ENCODE results near the gene UGT3A2.
A peak's percentile ranks its signal among the peaks of the same experiment; 100 is the strongest.

Gene UGT3A2

DNA sequence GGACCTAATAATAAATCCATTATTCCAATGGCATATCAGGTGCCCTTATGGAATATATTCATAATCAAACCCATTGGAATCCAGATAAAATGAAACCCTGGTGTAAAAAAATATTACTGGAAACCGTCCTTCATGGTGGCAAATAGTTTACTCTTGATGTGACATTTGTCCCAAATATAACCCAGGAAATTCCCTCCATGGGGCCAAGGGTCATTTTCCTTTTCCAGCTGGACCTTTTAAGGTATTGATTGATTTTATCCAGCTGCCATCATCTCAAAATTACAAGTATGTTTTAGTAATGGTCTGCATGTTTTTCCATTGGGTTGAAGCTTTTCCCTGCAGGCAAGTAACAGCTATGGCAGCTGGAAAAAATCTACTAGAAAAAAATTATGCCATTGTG is 67.1 kb downstream of the UGT3A2 start:
- no peak for DNase-seq

DNA sequence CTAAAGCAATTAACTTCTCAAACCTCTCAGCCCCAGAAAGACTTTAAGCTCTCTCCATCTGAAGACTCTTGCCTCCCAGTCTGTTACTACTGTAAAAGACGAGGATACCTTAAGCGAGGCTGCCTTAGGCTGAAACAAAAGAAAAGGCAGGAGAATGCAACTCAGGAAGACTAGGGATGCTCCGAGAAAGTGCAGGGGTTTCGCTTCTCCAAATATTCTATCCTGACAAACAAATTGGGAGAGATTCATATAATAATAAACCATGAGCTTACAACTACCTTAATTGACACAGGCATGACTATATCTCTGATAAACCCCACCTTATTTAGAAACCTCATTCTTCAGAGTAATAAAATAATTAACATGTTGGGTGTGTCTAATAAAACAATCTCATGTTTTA is 70.6 kb downstream of the UGT3A2 start:
- no peak for DNase-seq

DNA sequence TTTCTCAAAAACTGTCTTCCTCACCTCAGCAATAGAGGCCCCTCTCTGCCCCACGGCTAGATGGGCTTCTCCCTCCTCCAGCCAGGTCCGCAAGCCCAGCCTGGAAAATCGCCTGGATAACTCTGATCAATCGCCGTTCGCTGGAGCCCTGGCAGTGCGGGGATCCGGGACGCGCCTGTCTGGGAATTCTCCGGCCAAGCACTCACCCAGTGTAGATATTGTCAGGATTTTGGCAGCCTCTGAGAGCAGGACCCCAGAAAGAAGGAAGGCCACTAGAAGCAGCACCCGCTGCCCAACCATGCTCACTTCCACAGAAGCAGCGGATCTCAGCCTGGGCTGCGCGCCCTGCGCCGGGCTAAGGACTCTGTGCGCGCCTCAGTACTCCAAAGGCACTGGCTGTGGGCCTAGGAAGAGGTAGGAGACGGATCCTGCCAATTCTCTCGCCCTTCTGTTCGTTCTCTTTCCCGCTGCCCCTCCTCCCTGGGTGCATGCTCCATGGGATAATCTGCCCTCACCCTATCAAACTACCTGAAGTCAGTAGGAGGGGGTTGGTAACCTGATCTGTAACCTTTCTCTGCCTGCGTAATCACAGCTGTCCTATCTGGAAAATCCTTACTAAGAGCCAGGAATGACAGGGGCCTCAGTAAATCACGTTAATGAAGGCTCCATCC is 75.6 kb downstream of the UGT3A2 start, which contains the start of gene UGT3A1:
TSS of gene UGT3A1 (minus strand) at position 450 of the 671 bp plus-strand sequence. CDS start at position 300, 150 bp downstream.
- DNase-seq, result peak; percentile 78

DNA sequence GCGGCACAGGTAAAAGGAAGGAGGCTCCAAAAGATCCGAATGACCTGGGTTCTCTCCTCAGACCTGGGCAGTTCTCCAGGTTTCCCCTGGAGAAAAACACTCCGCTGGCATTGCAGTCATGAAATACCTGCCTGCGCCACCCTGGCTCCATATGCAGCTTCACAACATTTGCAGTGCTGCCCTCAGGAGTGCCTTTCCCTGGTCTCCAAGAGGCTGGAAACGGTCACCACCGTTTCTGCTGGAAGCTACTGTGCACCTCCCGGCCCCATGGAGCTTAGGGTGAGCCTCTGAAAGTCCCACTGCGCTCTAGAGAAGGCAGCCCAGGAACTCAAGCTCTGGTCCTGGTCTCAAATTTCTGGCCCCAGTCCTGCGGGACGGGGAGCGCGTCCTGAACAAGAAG is 76.2 kb downstream of the UGT3A2 start:
- DNase-seq, result peak; percentile 12

DNA sequence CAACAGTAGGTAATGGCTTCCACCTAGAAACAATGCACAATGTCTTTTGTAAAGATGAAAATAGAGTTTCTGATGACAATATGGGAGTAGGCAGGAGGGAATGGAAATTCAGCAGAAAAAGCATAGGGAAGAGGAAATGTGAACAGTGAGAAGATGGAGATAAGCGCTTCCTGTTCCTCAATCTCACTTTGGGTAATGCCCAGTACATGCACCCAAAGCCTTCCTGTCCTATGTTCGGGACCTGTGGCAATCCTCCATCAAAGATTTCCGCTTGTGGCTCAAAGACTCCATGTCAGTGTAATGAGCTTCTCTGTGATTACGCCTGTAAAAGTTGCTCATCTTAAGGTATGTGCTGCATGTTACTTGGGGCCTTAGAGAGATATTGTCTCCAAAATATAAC is 78.2 kb downstream of the UGT3A2 start:
- DNase-seq, result no peak

DNA sequence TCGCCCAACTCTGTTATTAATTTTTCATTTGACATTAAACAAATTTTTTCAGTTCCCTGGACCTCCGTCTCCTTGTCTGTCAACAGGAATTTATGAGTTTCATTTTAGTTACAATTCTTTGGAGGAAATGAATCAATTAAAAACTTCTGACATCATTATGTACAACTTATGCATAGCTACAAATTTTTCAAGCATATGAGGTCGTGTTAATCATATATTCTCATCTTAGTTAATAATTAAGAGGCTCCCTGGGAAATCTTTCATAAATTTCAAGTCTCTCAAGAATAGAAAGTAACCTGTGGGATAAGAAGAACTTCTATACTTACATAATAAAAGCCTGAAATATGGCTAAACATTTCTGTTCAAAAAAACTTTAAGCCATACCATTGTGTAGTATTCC is 78.9 kb downstream of the UGT3A2 start:
- DNase-seq, result no peak

All from NCI-H2029 (cell line).